ENCODE data around the gene B3GALNT2.

The B3GALNT2 gene

GRCh38 chr1:235408503-235408960 lies 95.7 kb downstream of the B3GALNT2 start:
- no peak for DNase-seq

DNA sequence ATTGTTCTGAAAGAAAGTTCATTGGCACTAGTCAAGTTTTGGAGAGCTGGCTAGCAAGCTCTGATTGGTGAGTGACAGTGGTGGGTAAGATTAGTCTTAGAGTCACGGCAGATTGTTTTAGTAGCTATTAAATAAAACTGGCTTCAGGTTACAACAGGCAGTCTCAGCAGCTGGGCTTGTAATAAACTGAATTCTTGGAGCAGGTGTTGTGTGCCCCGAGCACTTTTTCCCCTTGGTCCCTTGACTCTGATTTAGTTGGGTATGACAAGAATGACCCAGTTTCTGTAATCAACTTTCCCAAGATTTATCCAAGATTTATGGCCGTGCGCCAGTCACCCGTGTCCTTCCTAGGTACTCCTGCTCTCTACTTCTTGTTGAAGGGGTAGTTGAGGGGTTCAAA lies 96.8 kb downstream of the B3GALNT2 start:
- DNase-seq, result no peak

DNA sequence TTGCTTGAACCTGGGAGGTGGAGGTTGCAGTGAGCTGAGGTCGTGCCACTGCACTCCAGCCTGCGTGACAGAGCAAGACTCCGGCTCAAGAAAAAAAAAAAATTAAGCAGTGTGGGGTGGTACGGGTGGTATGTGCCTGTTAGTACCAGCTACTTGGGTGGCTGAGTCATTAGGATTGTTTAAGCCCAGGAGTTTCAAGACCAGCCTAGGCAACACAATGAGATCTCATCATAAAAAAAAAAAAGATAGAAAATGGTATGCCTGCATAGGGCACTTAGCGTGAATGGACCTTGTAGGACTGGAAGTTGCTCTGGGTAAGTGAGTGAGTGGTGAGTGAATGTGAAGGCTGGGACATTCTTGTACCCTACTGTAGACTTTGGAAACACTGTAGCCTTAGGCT lies 100.1 kb downstream of the B3GALNT2 start:
- no peak for DNase-seq

- no peak for DNase-seq
Measured at GRCh38 chr1:235403593-235403992, 100.7 kb downstream of the B3GALNT2 start.

- no peak for DNase-seq
Measured at GRCh38 chr1:235402457-235403200, 101.6 kb downstream of the B3GALNT2 start.

DNA sequence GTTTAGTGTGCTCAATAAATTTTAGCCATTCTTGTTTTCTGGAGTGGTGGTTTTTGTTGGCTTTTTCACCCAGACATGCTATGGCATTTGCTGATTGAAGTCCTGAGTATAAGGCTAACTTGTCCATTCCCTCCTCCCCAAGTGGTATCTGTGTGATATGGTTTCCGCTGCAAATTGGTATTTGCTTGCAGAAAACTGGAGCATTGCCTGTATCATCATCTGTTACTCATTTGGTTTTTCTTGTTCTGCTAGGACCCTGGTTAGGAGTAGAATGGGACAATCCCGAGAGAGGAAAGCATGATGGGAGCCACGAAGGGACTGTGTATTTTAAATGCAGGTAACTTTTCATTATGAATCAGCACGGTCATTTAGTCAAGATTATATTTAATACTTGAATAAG lies 103.0 kb downstream of the B3GALNT2 start:
- DNase-seq, result no peak
